Stimulated activated naive CD4-positive, alpha-beta T cell treated with Interleukin-2 at 50 U/mL for 16 hours (primary cell): ENCODE data around the gene RNASE12.
"Not testable (repeated sequence)": the region's sequence is repeated elsewhere in the genome, so short reads cannot be mapped to it uniquely, and the experiment has no call there.

Experiments used
- DNase-seq: peaks from one replicate; lab custom pipeline; 2025; lab: John Stamatoyannopoulos, UW

The RNASE12 gene

DNA sequence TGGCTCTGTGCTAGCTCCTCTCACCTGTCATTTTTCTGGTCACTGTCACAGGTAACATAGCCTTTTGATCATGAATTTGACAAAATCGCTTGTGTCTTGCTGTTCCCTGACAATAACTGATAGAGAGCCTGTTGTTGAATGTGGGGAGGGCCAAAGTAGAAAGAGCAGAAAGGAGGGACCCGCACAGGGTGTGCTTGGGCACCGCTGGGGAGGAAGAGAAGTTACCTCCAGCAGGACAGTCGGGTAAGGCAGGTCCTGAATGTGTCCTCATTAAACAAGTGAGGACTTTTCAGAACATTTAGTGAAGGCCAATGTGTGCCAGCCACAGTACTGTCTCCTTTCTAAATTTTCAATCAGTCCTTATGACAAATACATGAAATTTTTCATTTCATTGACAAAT is at the start of gene RNASE12:
TSS of gene RNASE12 (minus strand) at position 142 of the 400 bp plus-strand sequence. CDS start 653 bp downstream, outside the sequence.
- no peak for DNase-seq

GRCh38 chr14:20632831-20633691 is 41.9 kb upstream of the RNASE12 start:
- peak; percentile 43 for DNase-seq

- DNase-seq, result no peak
Observed at GRCh38 chr14:20632448-20632830, 41.3 kb upstream of the RNASE12 start.

GRCh38 chr14:20631880-20632389 is 40.8 kb upstream of the RNASE12 start:
- no peak for DNase-seq

GRCh38 chr14:20631023-20631879 is 40.1 kb upstream of the RNASE12 start:
- DNase-seq, result peak; percentile 18

- DNase-seq, result no peak
Observed at GRCh38 chr14:20630340-20631022, 39.3 kb upstream of the RNASE12 start.

DNA sequence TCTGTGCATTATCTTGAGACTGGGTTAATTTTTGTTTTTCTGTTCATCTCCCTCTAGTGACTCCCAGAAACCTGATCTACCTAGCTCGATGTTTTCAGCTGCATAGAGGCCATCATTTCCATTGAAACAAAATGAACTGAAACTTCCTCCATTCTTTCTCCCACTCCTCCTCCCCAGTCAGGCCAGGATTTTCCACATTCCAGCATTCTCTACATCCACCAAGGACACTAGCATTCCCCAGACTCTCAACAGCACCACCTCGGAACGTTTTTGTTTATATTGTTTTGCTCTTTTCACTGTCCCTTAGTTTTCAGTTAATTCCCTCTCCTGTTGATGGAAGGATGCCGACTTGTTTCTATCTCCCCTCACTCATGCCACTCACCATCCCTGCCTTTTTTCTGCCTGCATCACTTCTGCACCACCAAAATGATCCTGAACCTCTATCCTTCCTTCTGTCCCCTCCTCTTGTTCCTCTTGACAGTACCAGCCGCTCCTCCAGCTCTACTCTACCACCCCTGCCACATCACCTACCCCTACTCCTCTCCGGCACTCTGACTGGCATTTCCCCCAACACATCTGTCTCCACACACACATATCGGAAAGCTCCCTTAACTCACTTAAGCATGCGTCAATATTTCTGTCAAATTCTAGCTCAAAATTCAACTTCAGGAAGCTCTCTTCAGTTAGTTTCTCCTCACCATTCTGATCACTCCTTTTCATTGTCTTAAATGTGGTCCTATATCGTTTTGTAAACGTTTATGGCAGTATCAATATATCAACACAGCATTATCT is 37.1 kb upstream of the RNASE12 start:
- no peak for DNase-seq

GRCh38 chr14:20627346-20628027 is 36.3 kb upstream of the RNASE12 start:
- peak; percentile 23 for DNase-seq

DNA sequence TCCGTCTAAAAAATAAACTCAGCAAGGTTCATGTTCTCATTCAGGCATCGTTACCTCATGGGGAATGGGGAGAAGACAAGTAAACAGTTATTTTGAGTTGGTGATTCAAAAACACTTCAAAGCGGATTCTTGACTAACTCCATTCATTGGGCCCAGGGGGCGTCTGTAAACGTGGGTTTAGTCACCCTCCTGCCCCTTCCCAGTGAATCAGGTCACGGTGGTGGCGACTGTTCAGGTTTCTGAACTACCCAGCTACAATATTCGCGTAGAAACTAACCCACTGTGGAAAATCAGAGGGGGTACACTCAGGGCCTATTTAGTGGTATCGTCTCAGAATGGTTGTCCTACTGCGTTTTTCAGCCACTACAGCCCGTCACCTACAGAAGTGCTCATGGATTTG is 35.1 kb upstream of the RNASE12 start:
- no peak for DNase-seq

DNA sequence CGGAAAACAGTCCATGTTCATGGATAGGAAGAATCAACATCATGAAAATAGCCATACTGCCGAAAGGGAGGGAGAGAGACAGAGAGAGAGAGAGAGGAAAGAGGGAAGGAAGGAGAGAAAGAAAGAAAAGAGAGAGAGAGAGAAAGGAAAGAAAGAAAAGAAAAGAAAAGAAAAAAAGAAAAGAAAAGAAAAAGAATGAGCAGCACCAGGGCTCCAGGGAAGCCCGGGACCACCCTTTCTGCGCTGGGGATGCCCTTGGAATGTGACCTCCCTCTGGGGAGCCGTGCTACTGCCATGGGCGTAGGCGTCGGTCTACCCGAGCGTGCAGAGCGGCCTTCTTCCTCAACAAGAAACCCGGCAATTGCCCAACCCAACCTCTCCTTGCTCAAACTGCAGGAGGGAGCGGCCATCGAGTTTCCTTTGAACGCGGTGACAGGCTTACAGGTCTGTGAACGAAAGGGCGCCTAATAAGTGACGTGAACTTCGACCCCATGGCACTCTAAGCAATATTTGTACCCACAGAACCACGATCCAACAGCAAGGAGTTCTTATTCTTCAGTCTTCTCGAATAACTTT is 33.4 kb upstream of the RNASE12 start:
- DNase-seq, result peak; percentile 27

- DNase-seq, result no peak
Observed at GRCh38 chr14:20623798-20624197, 32.6 kb upstream of the RNASE12 start.

- no peak for DNase-seq
Observed at GRCh38 chr14:20622816-20623291, 31.7 kb upstream of the RNASE12 start.

- no peak for DNase-seq
Observed at GRCh38 chr14:20620798-20621478, 29.8 kb upstream of the RNASE12 start.

DNA sequence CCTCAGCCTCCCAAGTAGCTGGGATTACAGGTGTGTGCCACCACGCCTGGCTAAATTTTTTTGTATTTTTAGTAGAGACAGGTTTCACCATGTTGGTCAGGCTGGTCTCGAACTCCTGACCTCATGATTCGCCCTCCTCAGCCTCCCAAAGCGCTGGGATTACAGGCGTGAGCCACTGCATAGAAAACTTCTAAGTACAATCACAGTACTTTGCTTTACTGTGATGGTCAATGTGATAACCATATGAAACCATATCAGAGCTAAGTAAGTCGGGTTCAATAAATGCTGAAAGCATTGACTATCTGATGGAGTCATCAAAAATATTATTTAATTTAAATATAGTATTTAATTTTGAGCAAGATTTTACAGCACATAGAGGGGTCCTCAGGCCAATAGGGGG is 28.5 kb upstream of the RNASE12 start:
- DNase-seq, result not testable (repeated sequence)

GRCh38 chr14:20618271-20618749 is 27.1 kb upstream of the RNASE12 start:
- no peak for DNase-seq

GRCh38 chr14:20617138-20618003 is 26.2 kb upstream of the RNASE12 start:
- no peak for DNase-seq

GRCh38 chr14:20615996-20616395 is 24.8 kb upstream of the RNASE12 start:
- DNase-seq, result no peak

GRCh38 chr14:20614038-20614840 is 23.1 kb upstream of the RNASE12 start:
- DNase-seq, result peak; percentile 23
